SJCRH30 (cell line): ENCODE results near the gene RBM24. TPM values are rescaled to one million over a fixed set of nuclear protein-coding genes. Genes with fewer than 3 reads are reported as not detected.
"Not testable (repeated sequence)": the region's sequence is repeated elsewhere in the genome, so short reads cannot be mapped to it uniquely, and the experiment has no call there.

Experiments used
- DNase-seq, 2 experiments: peaks; one replicate each; pipeline ENCODE4 v3.0.0-alpha.2; 2015 to 2020
- H3K27ac ChIP-seq: fragments of 250-450 bp; sonication (Bioruptor Pico); 2 replicates; pipeline ENCODE4 v1.5.1; 2020; ENCODE audit warnings: mild to moderate bottlenecking, moderate library complexity
- H3K27me3 ChIP-seq: fragments of 250-450 bp; sonication (Bioruptor Pico); 2 replicates; pipeline ENCODE4 v1.5.1; 2020; ENCODE audit warnings: mild to moderate bottlenecking, moderate library complexity
- H3K36me3 ChIP-seq: fragments of 250-450 bp; sonication (Bioruptor Pico); 2 replicates; pipeline ENCODE4 v1.5.1; 2020; ENCODE audit warnings: mild to moderate bottlenecking, moderate library complexity
- H3K4me1 ChIP-seq: fragments of 250-450 bp; sonication (Bioruptor Pico); 2 replicates; pipeline ENCODE4 v1.5.1; 2020; ENCODE audit warnings: mild to moderate bottlenecking, moderate library complexity
- H3K4me3 ChIP-seq: fragments of 250-450 bp; sonication (Bioruptor Pico); 2 replicates; pipeline ENCODE4 v1.5.1; 2020; ENCODE audit warnings: mild to moderate bottlenecking, moderate library complexity
- H3K9me3 ChIP-seq: fragments of 250-450 bp; sonication (Bioruptor Pico); replicated peaks from 2 replicates; pipeline ENCODE4 v1.5.1; 2020; ENCODE audit warnings: mild to moderate bottlenecking, moderate library complexity
- total RNA-seq: library from RNA; depleted of rRNA; stranded (reverse); fragments of >200 nt; shearing (Covaris generic); gene quantifications from 2 replicates; pipeline ENCODE4 v1.2.3, GENCODE V29; 2014

RBM24 gene
- total RNA-seq, 1 experiment from 2014 or later: 32.2 TPM

DNA sequence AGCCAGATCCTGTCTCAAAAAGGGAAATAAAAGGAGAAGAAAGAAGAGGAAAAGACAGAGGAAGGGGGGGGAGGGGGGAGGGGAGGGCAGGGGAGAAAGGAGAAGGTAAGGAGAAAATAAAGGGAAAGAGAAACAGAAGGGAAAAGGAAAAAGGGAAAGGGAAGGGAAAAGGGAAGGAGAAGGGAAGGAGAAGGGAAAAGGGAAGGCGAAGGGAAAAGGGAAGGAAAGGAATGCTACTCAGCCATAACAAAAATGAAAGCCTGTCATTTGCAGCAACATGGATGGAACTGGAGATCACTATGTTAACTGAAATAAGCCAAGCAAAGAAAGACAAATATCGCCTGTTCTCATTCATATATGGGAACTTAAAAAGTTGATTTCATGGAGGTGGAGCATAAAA is 22.3 kb downstream of the RBM24 start:
- Histone ChIP-seq H3K36me3 (no peaks in the 10 kb centered on the region), H3K9me3 (no peaks in the 10 kb centered on the region), H3K27me3 (no peaks in the 10 kb centered on the region), H3K4me3 (no peak overlapping the region), H3K27ac (no peak overlapping the region), H3K4me1 (peaks cover 10% of the 10 kb centered on the region)
- no peak for DNase-seq

DNA sequence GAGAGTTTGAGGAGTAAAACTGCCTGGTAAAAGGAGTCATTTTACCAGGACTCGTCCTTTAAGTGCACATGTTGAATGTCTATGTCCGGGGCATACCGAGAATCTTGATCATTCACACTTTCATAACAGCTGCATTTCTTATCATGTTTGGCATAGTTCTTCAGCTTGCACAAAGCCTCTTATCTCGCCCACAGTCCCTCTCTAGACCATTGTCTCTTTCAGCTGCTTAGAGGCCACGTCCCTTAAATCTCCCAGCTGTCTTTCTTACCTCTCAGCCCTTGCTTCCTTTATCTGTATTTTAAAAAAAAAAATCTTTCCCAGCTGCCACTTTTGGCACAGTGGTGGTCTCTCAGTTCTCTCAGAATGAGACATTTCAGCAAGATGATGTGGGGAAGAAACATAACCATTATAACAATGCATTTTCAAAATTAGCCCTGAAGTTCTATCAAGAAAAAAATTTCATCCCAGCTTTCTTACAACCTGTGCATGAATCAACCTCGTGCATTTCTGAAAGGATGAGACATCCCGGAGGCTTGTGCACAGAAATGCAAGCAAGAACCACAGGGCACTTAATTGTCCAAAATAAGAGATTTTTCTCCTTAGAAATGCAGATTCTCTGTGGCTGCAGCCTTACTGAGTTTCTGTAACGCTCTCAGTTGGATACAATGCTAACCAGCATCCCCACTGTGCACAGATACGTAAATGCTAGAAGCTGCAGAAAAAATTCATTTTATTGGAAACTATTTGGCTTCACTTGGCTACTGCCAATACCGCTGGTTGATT is 24.2 kb downstream of the RBM24 start:
- Histone ChIP-seq H3K4me1 (peaks cover 10% of the 10 kb centered on the region), H3K9me3 (no peaks in the 10 kb centered on the region), H3K4me3 (peak overlapping the region; percentile 6; the same call in 1 of the 2 replicates), H3K27ac (peak overlapping the region; percentile 66), H3K27me3 (no peaks in the 10 kb centered on the region), H3K36me3 (no peaks in the 10 kb centered on the region)
- DNase-seq: peak; percentile 49 to 78

DNA sequence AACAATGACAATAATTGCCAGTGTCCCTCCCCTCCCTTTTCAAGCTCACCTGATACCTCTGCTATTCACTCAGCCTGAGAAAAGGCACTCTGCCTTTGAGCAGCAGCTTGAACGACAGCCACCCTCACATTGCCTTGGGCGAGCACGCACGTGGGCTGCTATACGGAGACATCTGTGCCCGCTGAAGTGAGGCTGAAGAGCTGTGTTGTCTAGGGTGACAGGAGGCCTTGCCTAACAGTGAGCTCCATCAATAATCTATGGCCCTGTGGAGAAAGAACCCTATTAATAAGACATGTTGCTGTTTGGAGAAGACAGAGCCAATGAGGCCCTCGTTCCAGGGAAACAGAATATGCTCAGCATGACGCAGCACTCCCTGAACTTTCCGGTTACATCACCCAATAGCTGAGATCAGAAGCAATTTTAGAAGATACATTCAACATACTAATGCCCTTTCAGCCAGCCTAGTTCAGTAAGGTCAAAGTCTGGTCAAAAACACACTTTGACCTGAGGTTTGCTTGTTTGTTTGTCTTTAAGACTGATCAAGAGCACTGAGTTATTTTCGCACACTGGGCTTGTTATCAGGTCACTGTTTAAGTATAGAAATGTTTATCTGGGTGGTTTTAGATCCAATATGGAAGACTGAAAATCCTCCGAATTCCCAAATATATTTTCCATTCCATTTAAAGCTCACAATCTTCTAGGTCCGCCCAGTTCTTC is 30.6 kb downstream of the RBM24 start:
- Histone ChIP-seq H3K9me3 (no peaks in the 10 kb centered on the region), H3K4me3 (no peak overlapping the region), H3K4me1 (0 out of 2 replicates have a peak, but pooled peaks cover 3% of the 10 kb centered on the region), H3K27me3 (no peaks in the 10 kb centered on the region), H3K36me3 (no peaks in the 10 kb centered on the region), H3K27ac (no peak overlapping the region)
- DNase-seq: peak in 1 of 2 experiments; percentile 12

DNA sequence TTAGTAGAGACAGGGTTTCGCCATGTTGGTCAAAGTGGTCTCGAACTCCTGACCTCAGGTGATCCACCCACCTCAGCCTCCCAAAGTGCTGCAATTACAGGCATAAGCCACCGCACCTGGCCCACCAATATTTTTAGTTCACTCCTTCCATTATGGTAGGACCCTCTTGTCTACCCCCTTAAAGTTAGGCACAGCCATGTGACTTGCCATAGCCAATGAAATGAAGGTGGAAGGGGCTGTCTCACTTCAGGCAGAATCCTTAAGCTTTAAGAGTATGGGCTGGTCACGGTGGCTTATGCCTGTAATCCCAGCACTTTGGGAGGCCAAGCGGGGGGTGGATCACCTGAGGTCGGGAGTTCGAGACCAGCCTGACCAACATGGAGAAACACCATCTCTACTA is 32.1 kb downstream of the RBM24 start:
- not testable (repeated sequence) for H3K27ac ChIP-seq, H3K27me3 ChIP-seq, H3K9me3 ChIP-seq, H3K36me3 ChIP-seq, H3K4me3 ChIP-seq, DNase-seq, H3K4me1 ChIP-seq

DNA sequence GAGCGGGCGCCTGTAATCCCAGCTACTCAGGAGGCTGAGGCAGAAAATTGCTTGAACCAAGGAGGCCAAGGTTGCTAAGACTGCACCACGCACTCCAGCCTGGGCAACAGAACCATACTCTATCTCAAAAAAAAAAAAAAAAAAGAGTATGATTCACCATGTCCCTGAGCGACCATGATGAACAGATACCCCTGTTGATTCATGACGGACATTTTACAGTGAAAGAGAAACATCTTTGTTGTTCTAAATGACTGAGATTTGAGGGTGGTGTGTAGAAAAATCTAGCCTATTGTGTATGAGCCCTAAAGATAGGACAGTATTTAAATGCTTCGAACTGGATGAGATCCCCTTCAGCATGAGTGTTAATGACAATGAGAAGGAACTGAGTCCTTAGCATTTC is 32.8 kb downstream of the RBM24 start:
- no peak overlapping the region for H3K4me3 ChIP-seq

DNA sequence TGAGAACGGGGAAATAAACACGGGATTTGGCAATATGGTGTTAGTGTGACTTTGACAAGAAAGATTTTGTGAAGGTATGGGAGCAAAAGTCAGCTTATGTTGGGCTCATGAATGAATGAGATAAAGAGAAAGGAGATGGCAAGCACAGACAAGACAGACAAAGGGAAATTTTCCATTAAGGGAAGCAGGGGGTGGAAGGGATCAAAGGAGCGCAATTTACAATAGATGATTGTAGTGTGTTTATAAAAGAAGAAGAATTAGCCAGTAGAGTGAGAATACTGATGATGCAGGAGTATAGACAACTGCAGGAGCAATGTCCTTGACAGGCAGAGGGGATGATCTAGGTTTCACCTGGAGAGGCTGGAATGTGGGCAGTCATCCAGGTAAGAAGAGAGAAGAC is 34.1 kb downstream of the RBM24 start:
- H3K4me3 ChIP-seq: no peak overlapping the region
- no peaks in the 10 kb centered on the region for H3K27me3 ChIP-seq
- DNase-seq: no peak

More for the DNA sequence above, 32.8 kb downstream of the RBM24 start:
- no peaks in the 10 kb centered on the region for H3K27me3 ChIP-seq
- H3K4me1 ChIP-seq: 0 out of 2 replicates have a peak, but pooled peaks cover 3% of the 10 kb centered on the region
- DNase-seq: no peak
- no peaks in the 10 kb centered on the region for H3K36me3 ChIP-seq
- H3K9me3 ChIP-seq: no peaks in the 10 kb centered on the region
- H3K27ac ChIP-seq: no peak overlapping the region

DNA sequence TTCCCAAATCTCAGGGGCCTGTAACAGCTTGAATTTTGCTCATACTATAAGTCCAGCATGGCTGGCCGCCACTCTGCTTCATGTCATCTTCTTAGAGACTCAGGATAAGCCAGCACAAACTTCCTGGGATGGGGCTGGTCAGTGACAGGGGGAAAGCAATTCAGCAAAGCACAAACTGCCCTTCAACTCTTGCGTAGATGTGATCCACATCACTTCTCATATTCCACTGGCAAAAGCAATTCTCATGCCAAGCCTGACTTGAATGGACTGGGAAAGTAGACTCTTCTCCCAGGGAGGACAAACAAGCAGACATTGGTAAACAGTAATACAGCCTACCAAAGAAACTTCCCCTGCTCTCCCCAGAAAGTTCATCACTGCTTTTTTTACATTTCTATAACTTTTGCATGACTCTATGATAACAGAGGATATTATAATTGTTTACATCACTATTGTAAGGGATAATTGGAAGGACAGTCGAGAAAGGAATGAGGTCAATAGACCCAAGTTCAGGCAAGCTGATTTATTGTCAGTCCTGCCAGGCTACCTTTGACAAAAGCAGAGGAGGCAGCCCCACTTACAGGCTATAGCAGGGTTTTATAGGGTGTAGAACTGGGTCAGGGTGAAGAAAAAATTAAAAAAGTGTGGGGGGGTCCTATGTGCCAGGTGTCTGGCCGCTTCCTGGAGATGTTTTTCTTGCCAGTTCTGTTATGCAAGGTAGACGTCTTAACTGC is 37.4 kb downstream of the RBM24 start:
- Histone ChIP-seq H3K9me3 (no peaks in the 10 kb centered on the region), H3K36me3 (no peaks in the 10 kb centered on the region), H3K4me3 (no peak overlapping the region), H3K27ac (no peak overlapping the region), H3K27me3 (no peaks in the 10 kb centered on the region), H3K4me1 (no peaks in the 10 kb centered on the region)
- no peak for DNase-seq

More for the DNA sequence above, 34.1 kb downstream of the RBM24 start:
- Histone ChIP-seq H3K36me3 (no peaks in the 10 kb centered on the region), H3K9me3 (no peaks in the 10 kb centered on the region), H3K27ac (no peak overlapping the region), H3K4me1 (0 out of 2 replicates have a peak, but pooled peaks cover 3% of the 10 kb centered on the region)

DNA sequence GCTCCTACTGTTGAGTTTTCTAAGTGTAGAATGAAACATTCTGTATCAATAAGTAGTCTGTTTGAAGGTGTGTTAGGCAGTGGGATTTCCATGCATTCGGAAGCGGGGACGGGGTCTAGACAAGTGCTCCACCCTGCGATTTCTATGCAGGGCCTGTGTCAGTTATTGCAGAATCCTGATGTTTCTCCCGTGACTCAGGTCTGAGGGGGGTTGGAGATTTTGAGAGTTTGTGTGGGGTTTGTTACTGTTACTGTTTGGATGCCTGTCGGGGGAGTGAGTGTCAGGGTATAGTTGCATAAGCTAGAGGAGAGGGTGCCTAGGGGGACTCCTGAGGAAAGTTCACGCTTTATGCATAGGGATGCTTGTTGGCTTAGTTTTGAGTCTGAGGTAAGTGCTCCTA is 39.1 kb downstream of the RBM24 start:
- not testable (repeated sequence) for H3K4me1 ChIP-seq, H3K4me3 ChIP-seq, DNase-seq, H3K36me3 ChIP-seq, H3K27me3 ChIP-seq, H3K9me3 ChIP-seq, H3K27ac ChIP-seq

DNA sequence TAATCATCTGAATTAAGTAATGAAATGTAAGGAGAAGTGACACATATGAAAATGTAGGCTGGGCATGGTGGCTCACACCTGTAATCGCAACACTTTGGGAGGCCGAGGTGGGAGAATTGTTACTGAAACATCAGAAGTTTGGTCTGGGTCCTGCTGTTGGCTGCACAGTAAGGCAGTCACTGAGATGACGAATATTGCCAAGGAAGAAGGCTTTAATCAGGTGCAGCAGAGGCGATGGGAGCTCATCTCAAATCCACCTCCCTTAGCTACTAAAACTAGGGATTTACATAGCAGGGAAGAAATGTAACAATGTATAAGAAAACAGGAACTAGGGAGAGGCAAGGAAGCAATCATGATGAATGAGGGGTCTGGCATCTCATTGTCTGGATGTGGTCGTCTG is 50.1 kb downstream of the RBM24 start:
- no peak overlapping the region for H3K27ac ChIP-seq
- no peak overlapping the region for H3K4me3 ChIP-seq
- no peaks in the 10 kb centered on the region for H3K36me3 ChIP-seq
- H3K27me3 ChIP-seq: no peaks in the 10 kb centered on the region
- H3K9me3 ChIP-seq: no peaks in the 10 kb centered on the region
- no peaks in the 10 kb centered on the region for H3K4me1 ChIP-seq
- DNase-seq: no peak

DNA sequence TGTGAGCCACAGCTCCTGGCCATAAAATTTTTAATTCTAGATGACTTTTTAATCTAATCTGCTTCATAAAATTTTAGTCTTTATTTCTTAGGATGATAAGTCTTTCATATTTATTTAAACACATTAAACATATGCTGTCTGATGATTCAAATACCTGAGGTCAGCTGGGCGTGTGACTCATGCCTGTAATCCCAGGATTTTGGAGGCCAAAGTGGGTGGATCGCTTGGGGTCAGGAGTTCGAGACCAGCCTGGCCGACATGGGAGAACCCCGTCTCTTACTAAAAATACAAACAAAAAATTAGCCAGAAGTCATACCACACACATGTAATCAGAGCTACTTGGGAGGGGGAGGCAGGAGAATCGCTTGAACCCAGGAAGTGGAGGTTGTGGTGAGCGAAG is 53.1 kb downstream of the RBM24 start:
- H3K27ac ChIP-seq: no peak overlapping the region
- H3K4me3 ChIP-seq: no peak overlapping the region
- DNase-seq: no peak
- H3K9me3 ChIP-seq: no peaks in the 10 kb centered on the region
- no peaks in the 10 kb centered on the region for H3K36me3 ChIP-seq
- H3K27me3 ChIP-seq: no peaks in the 10 kb centered on the region
- H3K4me1 ChIP-seq: no peaks in the 10 kb centered on the region

DNA sequence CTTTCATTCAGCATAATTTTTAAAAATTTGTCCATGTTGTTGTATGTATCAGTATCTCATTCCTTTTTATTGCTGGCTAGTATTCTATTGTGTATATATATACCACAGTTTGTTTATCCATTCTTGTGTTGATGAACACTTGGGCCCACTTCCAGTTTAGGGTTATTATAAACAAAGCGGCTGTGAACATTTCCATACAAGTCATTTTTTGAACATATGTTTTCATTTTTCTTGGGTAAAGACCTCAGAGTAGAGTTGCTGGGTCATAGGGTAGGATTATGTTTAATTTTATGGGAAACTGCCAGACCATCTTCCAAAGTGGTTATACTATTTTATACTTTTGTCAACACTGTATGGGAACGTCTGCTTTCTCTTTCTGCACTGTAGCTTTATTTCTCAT is 55.3 kb downstream of the RBM24 start:
- no peak for DNase-seq
- Histone ChIP-seq H3K27ac (no peak overlapping the region), H3K36me3 (no peaks in the 10 kb centered on the region), H3K27me3 (no peaks in the 10 kb centered on the region), H3K4me3 (no peak overlapping the region), H3K9me3 (no peaks in the 10 kb centered on the region), H3K4me1 (no peaks in the 10 kb centered on the region)

DNA sequence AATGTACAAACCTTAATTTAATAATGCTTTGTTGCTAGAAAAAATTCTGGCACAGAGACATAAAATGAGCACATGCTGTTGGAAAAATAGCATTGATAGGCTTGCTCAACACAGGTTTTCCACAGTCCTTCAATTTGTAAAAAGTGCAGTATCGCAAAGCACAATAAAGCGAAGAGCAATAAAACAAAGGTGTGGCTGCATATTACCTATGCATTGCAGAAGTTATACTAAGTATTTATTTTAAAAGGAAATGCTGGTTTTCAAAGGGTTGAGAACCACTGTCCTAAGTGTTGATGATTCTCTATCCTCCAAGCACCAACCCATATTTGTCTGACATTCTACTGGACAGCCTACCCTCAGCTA is 58.1 kb downstream of the RBM24 start:
- no peaks in the 10 kb centered on the region for H3K36me3 ChIP-seq
- no peak overlapping the region for H3K27ac ChIP-seq
- H3K4me1 ChIP-seq: no peaks in the 10 kb centered on the region
- no peak for DNase-seq
- H3K4me3 ChIP-seq: no peak overlapping the region
- H3K9me3 ChIP-seq: no peaks in the 10 kb centered on the region
- no peaks in the 10 kb centered on the region for H3K27me3 ChIP-seq

DNA sequence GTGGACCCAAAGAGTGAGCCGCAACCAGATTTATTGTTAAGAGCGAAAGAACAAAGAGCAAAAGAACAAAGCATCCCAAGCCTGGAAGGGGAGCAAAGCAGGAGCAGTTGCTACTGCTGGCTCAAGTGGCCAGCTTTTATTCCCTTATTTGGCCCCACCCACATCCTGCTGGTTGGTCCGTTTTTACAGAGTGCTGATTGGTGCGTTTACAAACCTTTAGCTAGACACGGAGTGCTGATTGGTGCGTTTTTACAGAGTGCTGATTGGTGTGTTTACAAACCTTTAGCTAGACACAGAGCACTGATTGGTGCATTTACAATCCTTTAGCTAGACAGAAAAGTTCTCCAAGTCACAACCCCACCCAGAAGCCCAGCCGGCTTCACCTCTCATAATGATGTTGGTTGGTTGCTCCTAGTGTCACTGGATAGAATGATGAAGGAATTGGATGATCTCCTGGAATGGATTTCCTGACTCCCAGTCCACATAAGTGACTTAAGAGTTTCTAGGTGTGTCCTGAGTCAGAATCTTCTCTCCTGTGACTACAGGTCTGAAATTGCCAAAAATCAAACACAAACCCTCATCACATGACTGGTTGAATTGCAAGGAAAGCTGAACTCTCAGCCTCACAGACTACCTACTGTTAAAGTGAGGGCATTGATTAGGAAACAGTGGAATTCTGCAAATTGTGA is 60.1 kb downstream of the RBM24 start:
- no peak for DNase-seq
- Histone ChIP-seq H3K27ac (no peak overlapping the region), H3K4me1 (no peaks in the 10 kb centered on the region), H3K27me3 (no peaks in the 10 kb centered on the region), H3K4me3 (no peak overlapping the region), H3K36me3 (no peaks in the 10 kb centered on the region), H3K9me3 (no peaks in the 10 kb centered on the region)

DNA sequence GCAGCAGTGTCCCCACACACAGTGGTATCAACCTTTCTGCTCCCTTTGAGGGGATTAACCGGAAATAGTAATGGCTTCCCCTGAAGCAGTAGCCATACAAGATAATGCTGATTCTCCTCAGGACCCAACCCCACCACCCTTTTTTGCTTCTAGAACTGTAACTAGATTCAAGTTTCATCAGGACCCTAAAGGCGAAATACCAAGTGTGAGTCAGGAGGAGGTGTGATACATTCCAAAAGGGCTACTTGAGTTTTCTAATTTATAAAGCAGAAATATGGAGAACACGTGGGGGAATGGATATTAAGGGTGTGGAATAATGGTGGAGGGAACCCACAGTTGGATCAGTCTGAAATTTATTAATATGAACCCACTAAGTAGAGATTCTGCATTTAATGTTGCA is 60.7 kb downstream of the RBM24 start:
- H3K9me3 ChIP-seq: no peaks in the 10 kb centered on the region
- DNase-seq: no peak
- no peaks in the 10 kb centered on the region for H3K36me3 ChIP-seq
- no peak overlapping the region for H3K4me3 ChIP-seq
- H3K4me1 ChIP-seq: no peaks in the 10 kb centered on the region
- H3K27ac ChIP-seq: no peak overlapping the region
- no peaks in the 10 kb centered on the region for H3K27me3 ChIP-seq

DNA sequence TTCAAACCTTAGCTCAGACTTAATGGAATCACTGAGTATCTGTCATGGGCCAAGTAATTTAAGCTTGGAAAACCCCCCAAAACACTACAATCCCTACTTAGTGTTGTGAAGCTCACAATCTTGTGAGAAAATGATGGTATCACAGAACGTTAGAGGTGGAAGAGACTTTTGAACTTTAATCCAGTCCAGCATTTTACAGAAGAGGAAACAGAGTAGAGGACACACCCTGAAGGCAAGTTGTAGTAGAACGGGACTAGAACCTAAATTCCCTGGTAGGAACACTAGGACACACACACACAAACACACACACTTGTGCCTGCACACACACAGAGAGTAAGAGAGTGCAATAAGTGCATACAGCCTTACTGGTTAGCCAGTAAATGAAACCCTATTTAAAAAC is 62.1 kb downstream of the RBM24 start:
- no peak for DNase-seq
- Histone ChIP-seq H3K27me3 (no peaks in the 10 kb centered on the region), H3K9me3 (no peaks in the 10 kb centered on the region), H3K36me3 (no peaks in the 10 kb centered on the region), H3K4me3 (no peak overlapping the region), H3K4me1 (no peaks in the 10 kb centered on the region), H3K27ac (no peak overlapping the region)
